Lower lobe of right lung (tissue), 2 donors: Measurements from ENCODE around the gene TTC28. TPM values are rescaled to one million over a fixed set of nuclear protein-coding genes. Genes with fewer than 3 reads are reported as not detected.
"Not testable (repeated sequence)": the region's sequence is repeated elsewhere in the genome, so short reads cannot be mapped to it uniquely, and the experiment has no call there.

Source experiments
- ATAC-seq, 2 donors: fragments of 200-7000 bp; cut with Tn5 transposase; one replicate each; pipeline ENCODE4 v1.9.1; 2020 to 2022; ENCODE audit warnings: mild to moderate bottlenecking in 2 of 2, moderate library complexity in 2 of 2
- DNase-seq: peaks from one replicate; pipeline ENCODE4 v3.0.0-alpha.2; 2020
- H3K27ac ChIP-seq: fragments of 200-600 bp; one replicate; pipeline ENCODE4 v1.8.0; 2022
- H3K27me3 ChIP-seq: fragments of 200-600 bp; one replicate; pipeline ENCODE4 v1.8.0; 2022; ENCODE audit warnings: low read depth
- H3K36me3 ChIP-seq: fragments of 200-600 bp; one replicate; pipeline ENCODE4 v1.8.0; 2022; ENCODE audit warnings: mild to moderate bottlenecking
- H3K4me1 ChIP-seq: fragments of 200-600 bp; one replicate; pipeline ENCODE4 v1.8.0; 2022
- H3K4me3 ChIP-seq: fragments of 200-600 bp; one replicate; pipeline ENCODE4 v1.8.0; 2022; ENCODE audit warnings: mild to moderate bottlenecking
- H3K9me3 ChIP-seq: fragments of 200-600 bp; one replicate; pipeline ENCODE4 v1.8.0; 2022
- intact Hi-C: fragments of 100-400 bp; cut with DNase I; formaldehyde crosslinking; loops from one replicate; pipeline ENCODE4 v1.11.0; 2022
- total RNA-seq: library from RNA; stranded (reverse); fragmentation: NEBNext Ultra II Directional; extraction: Animal tissue kit (Norgen Biotek cat#: 25700); gene quantifications from one replicate; pipeline ENCODE4 v1.2.1, GENCODE V29; 2021
- TF ChIP-seq, protein P1 (sequence below): fragments of 200-600 bp; IDR thresholded peaks from one replicate; pipeline ENCODE4 v1.8.0; 2022; ENCODE audit warnings: antibody characterized with exemption, mild to moderate bottlenecking
- donor health status: DM: no; HTN: yes; CAD: no; lungs with severe emphysema.

Gene TTC28
- total RNA-seq, 1 donor from 2014 or later = 39.6 TPM

DNA sequence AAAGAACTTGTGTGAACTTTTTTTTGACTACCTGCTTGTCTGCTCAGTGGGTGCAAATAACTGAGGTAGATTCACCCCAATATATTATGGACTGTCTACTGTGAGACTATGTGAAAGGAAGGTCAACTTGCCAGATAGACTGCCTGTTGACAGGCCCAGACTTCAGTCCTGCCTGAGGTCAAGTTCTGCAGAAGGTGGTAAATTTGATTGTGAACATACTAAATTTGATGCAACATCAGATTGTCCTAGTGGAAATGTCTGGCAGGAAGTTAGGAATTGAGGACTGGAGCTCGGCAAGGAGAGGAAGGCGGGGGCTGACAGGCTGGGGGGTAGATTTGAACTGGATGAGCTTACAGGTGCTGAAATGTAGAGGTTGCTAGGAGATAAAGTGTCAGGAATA lies 140.7 kb downstream of the TTC28 start:
- ATAC-seq (no peak), DNase-seq (no peak)
- Histone ChIP-seq H3K36me3 (no peaks in the 10 kb centered on the region), H3K4me3 (no peak overlapping the region), H3K27ac (no peak overlapping the region), H3K9me3 (no peaks in the 10 kb centered on the region), H3K27me3 (no peaks in the 10 kb centered on the region), H3K4me1 (no peaks in the 10 kb centered on the region)
- TF ChIP-seq, protein P1, sequence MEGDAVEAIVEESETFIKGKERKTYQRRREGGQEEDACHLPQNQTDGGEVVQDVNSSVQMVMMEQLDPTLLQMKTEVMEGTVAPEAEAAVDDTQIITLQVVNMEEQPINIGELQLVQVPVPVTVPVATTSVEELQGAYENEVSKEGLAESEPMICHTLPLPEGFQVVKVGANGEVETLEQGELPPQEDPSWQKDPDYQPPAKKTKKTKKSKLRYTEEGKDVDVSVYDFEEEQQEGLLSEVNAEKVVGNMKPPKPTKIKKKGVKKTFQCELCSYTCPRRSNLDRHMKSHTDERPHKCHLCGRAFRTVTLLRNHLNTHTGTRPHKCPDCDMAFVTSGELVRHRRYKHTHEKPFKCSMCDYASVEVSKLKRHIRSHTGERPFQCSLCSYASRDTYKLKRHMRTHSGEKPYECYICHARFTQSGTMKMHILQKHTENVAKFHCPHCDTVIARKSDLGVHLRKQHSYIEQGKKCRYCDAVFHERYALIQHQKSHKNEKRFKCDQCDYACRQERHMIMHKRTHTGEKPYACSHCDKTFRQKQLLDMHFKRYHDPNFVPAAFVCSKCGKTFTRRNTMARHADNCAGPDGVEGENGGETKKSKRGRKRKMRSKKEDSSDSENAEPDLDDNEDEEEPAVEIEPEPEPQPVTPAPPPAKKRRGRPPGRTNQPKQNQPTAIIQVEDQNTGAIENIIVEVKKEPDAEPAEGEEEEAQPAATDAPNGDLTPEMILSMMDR = no peak
- intact Hi-C loops = no loop called here

GRCh38 chr22:28530565-28530964 lies 149.1 kb downstream of the TTC28 start:
- H3K27ac ChIP-seq, H3K9me3 ChIP-seq, H3K4me3 ChIP-seq, DNase-seq, H3K4me1 ChIP-seq, H3K36me3 ChIP-seq, H3K27me3 ChIP-seq, intact Hi-C loops, ATAC-seq: not testable (repeated sequence)

DNA sequence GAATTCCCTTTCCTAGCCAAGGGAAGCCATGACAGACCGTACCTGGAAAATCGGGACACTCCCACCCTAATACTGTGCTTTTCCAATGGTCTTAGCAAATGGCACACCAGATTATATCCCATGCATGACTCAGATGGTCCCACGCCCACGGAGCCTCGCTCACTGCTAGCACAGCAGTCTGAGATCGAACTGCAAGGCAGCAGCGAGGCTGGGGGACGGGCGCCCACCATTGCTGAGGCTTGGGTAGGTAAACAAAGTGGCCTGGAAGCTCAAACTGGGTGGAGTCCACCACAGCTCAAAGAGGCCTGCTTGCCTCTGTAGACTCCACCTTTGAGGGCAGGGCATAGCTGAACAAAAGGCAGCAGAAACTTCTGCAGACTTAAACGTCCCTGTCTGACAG lies 150.5 kb downstream of the TTC28 start:
- H3K4me3 ChIP-seq, H3K36me3 ChIP-seq, H3K9me3 ChIP-seq, H3K27ac ChIP-seq, intact Hi-C loops, DNase-seq, ATAC-seq, H3K4me1 ChIP-seq, H3K27me3 ChIP-seq: not testable (repeated sequence)

- no peak for ATAC-seq
- DNase-seq = no peak
- no peak overlapping the region for H3K27ac ChIP-seq
- H3K9me3 ChIP-seq = no peaks in the 10 kb centered on the region
- intact Hi-C loops = no loop called here
- TF ChIP-seq, protein P1 = no peak
- H3K36me3 ChIP-seq = no peaks in the 10 kb centered on the region
- H3K4me3 ChIP-seq = no peak overlapping the region
- no peaks in the 10 kb centered on the region for H3K27me3 ChIP-seq
- H3K4me1 ChIP-seq = no peaks in the 10 kb centered on the region
Observed at GRCh38 chr22:28521451-28521850, 158.2 kb downstream of the TTC28 start.

DNA sequence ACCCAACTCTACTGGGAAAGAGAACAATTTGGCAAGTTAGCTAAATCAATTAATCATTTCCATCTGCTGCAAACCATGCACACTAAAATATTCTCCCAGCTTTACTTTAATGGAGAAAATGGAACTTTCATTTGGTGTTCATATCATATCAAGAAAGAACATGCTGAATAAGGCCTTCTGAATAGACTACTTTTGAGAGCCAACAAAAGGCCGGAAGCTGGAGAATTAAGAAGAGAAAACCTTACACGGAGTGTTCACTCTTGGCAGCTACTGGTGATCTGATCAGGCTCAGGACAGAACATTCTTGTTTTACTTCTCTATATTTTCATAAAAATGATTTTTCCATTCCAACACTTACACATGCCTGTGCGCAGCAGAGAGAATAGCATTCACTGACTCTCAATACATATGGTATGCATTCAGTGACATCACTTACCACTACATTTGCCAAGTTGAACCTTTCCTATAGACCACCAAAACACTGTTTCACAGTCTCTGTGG lies 165.3 kb downstream of the TTC28 start:
- Histone ChIP-seq H3K27me3 (no peaks in the 10 kb centered on the region), H3K9me3 (peaks cover 2% of the 10 kb centered on the region), H3K27ac (no peak overlapping the region), H3K4me3 (no peak overlapping the region), H3K4me1 (no peaks in the 10 kb centered on the region), H3K36me3 (no peaks in the 10 kb centered on the region)
- DNase-seq (no peak), ATAC-seq (no peak)
- TF ChIP-seq, protein P1 = no peak
- intact Hi-C loops = no loop called here

- H3K36me3 ChIP-seq, H3K27ac ChIP-seq, ATAC-seq, intact Hi-C loops, H3K4me1 ChIP-seq, H3K4me3 ChIP-seq, H3K9me3 ChIP-seq, DNase-seq, H3K27me3 ChIP-seq: not testable (repeated sequence)
Observed at GRCh38 chr22:28512387-28512786, 167.3 kb downstream of the TTC28 start.

GRCh38 chr22:28507896-28508295 lies 171.7 kb downstream of the TTC28 start:
- H3K27ac ChIP-seq = no peak overlapping the region
- TF ChIP-seq, protein P1 = no peak
- intact Hi-C loops = no loop called here
- H3K27me3 ChIP-seq = no peaks in the 10 kb centered on the region
- ATAC-seq (no peak), DNase-seq (no peak)
- H3K4me1 ChIP-seq = no peaks in the 10 kb centered on the region
- H3K4me3 ChIP-seq = no peak overlapping the region
- H3K36me3 ChIP-seq = no peaks in the 10 kb centered on the region
- H3K9me3 ChIP-seq = peaks cover 7% of the 10 kb centered on the region
